Measurements from ENCODE around the gene AOX1.
A peak's percentile ranks its signal among the peaks of the same experiment; 100 is the strongest.
"Not testable (repeated sequence)": the region's sequence is repeated elsewhere in the genome, so short reads cannot be mapped to it uniquely, and the experiment has no call there.

Gene AOX1

DNA sequence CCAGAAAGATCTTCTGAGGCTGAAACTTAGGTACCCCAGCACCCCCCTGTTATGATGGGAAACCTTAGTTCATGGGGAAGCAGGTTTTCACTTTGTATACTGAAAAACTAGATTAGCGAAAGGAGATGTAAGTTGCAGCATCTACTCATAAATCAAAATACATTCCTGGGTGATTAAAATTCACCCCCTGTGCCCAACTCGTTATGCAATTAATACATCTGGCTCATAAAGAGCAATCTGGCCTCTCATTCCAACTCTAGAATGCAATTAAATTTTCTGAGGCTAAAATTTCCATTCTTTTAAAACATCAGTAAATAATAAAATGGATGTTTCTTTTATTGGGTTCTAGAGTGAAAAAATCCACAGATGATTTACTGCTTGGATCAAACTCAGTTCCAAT is 115.0 kb downstream of the AOX1 start:
- no peak for DNase-seq (ENCODE audit: low read depth, low spot score)

- DNase-seq (ENCODE audit: low read depth, low spot score) = no peak
These were observed 116.2 kb downstream of the AOX1 start for GRCh38 chr2:200702044-200702443.

GRCh38 chr2:200702646-200703118 is 116.9 kb downstream of the AOX1 start:
- no peak for DNase-seq (ENCODE audit: low read depth, low spot score)

- peak; percentile 33 for DNase-seq (ENCODE audit: low read depth, low spot score)
These were observed 117.5 kb downstream of the AOX1 start for GRCh38 chr2:200703127-200703925.

GRCh38 chr2:200703926-200704637 is 118.3 kb downstream of the AOX1 start:
- DNase-seq (ENCODE audit: low read depth, low spot score) = no peak

DNA sequence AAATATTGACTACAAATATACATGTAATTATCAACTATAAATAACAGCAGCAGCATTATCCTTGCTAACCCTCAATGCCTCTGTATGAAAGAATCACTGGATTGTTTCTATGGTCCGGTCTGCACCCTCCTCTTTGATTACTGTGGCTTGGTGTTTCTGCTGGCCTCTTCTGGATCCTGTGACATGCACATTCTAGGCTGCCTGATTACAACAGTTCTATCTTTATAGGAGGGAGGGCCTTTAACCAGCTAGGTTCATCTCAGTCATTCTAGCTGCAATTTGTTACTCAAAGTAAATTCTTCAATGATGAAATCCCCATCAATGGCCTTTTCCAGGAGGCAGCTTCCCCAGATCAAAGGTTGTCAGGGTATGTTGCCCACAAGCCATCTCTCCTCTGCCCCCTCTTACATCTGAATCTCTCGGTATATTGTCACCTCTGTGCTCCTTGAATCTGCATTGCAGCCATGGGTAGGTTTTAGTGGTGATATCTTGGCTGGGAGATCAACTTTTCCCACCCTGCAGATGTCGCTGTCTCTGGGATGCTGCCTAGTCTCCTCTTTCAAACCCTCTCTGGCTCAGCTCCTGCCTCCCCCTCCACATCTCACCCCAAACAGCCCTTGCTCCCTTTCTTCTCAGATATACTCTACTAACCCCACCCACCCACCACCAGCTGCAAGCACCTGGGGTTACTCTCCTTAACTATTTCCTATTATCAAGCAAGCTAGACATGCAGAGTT is 119.7 kb downstream of the AOX1 start:
- no peak for DNase-seq (ENCODE audit: low read depth, low spot score)

GRCh38 chr2:200708943-200709342 is 123.1 kb downstream of the AOX1 start:
- no peak for DNase-seq (ENCODE audit: low read depth, low spot score)

GRCh38 chr2:200713003-200713703 is 127.3 kb downstream of the AOX1 start:
- DNase-seq (ENCODE audit: low read depth, low spot score) = peak; percentile 77

GRCh38 chr2:200713704-200714064 is 127.9 kb downstream of the AOX1 start:
- DNase-seq (ENCODE audit: low read depth, low spot score) = no peak

DNA sequence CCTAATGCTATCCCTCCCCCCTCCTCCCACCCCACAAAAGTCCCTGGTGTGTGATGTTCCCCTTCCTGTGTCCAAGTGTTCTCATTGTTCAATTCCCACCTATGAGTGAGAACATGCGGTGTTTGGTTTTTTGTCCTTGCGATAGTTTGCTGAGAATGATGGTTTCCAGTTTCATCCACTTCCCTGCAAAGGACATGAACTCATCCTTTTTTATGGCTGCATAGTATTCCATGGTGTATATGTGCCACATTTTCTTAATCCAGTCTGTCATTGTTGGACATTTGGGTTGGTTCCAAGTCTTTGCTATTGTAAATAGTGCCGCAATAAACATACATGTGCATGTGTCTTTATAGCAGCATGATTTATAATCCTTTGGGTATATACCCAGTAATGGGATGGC is 129.2 kb downstream of the AOX1 start:
- DNase-seq (ENCODE audit: low read depth, low spot score) = not testable (repeated sequence)

DNA sequence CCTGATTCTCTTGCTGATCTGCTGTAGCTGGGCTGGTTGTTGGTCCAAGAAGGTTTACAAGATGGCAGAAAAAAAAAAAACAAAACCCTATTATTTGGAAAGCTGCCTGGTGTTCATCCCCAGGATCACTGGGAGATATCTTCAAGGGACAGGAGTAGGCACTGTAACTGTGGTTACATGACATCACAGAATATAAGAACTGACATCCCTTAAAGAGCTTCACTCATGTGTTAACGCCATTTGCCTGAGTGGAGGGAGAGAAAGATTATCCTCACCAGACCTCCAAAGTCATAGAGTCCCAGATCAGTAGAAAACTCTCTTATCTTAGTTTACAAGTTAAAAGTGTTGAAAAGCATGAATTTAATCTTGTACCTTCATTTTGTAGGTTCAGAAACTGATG is 130.6 kb downstream of the AOX1 start:
- no peak for DNase-seq (ENCODE audit: low read depth, low spot score)
